T-helper 2 cell treated with Interferon-gamma antibody and Interleukin-4, amounts not matched to agents 100 ng/mL and 5 ng/mL, for 36 hours (primary cell): ENCODE results near the gene NAA80. TPM values are rescaled to one million over a fixed set of nuclear protein-coding genes. Genes with fewer than 3 reads are reported as not detected.
"Not testable (repeated sequence)": the region's sequence is repeated elsewhere in the genome, so short reads cannot be mapped to it uniquely, and the experiment has no call there.

Source experiments
- intact Hi-C: fragments of 100-400 bp; cut with micrococcal nuclease; formaldehyde crosslinking; loops from one replicate; pipeline ENCODE4 v1.15.1; 2023
- total RNA-seq: library from RNA; stranded (reverse); gene quantifications from 2 replicates; pipeline ENCODE4 v1.2.3, GENCODE V29; 2022

The NAA80 gene
- total RNA-seq, 1 donor from 2014 or later: 29.0 TPM

DNA sequence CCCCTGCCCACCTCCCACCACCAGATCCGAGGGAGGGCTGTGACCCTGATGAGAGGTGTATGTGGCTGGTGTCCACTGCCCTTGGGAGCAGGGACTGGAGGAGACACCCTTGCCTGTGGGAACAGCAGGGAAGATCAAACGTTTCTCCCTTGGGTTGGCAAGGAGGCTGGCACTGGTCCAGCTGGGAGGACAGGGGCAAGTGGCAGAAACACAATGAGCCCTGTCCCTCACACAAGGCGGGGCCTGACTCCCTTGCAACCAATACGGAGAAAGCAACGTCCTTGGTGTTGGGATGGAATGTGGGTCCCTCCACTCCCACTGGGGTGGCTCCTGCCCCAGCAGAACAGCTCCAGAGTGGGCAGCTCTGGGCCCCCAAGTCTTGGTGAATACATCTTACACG is 18.1 kb upstream of the NAA80 start:
- intact Hi-C loops: no loop called here

DNA sequence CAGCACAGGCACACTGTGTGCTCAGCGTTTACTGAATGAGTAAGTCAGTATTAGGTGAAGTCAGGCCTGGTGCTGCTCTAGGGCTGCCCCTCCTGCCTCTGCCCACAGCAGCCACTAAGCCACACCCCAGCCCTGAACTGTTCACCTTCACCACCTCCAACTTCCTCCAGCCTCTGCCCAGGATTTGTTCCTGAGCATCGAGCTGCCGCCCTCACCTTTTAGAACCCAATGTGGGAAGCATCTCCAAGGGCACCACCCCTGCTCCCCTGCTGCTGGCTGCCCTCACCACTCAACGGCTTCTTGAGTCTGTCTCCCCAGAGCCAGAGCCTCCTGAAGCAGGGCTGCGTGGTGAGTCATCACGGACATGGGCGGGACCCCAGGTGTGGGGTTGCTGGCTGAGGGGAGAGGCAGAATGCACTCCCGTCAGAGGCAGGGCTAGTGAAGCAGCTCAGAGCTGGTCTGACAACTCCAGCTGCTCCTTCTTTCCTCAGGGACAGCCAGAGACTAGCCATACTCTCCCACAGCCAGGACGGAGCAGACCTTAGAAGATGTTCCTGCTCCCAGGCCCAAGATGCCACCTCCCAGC is 17.5 kb upstream of the NAA80 start:
- intact Hi-C loops: no loop called here

DNA sequence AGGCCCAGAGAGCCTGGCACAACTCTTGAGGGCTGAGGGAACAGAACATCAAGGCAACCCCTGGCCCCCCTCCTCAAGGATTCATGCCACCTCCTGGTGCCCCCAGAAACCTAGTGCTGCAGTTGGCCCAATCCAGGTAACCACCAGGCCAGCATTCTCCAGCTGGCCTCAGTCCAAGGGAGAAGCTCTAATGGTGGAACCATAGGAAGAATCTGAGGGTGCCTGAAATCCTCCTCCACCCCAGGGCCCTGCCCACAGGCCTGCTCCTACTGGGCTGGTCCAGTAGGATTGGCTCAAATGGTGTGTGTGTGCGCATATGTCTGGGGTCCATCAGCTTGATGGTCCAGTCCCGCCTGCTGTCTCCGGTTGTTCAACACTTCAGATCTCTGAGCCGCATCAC is 15.6 kb upstream of the NAA80 start:
- intact Hi-C loops: no loop called here

DNA sequence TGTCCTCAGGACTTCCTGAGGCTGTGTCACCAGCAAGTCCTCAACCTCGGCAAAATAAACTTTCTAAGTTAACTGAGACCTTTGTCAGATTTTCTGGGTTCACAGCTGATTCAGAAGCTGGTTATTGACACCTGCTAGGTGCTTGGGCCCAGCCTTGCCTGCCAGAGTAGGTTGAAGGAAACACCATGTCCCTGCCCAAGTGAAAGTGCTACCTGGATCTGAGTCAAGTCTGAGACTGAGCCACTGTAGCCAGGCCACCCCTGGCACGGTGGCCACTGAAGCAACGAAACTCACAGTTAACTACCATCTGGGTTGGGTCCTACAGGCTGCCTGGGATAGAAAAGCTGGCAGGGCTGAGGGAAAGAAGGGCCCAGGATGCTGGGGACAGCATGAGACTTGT is 15.1 kb upstream of the NAA80 start:
- intact Hi-C loops: no loop called here

DNA sequence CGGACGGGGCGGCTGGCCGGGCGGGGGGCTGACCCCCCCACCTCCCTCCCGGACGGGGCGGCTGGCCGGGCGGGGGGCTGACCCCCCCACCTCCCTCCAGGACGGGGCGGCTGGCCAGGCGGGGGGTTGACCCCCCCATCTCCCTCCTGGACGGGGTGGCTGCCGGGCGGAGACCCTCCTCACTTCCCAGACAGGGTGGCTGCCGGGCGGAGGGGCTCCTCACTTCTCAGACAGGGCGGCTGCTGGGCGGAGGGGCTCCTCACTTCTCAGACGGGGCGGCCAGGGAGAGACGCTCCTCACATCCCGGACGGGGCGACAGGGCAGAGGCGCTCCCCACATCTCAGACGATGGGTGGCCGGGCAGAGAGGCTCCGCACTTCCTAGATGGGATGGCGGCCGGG is 12.8 kb upstream of the NAA80 start:
- intact Hi-C loops: not testable (repeated sequence)

DNA sequence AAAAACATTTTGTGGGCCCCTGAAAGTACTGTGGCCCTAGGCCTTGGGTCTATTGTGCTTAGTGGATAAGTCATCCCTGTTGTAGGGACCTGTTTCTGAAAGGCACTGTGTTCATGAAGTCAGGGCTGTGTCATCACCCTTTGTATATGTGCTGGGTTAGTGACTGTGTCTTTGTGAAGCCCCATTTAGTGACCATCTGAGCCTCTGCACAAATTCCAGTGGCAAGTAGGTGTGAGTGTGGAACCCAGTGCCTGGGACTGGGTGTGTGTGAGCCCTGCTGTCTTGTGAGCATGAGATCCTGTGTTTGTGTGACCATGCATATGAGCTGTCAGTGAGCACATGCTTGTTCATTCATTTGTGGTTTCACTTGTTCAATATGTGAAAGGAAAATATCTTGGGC is 5.4 kb upstream of the NAA80 start:
- intact Hi-C loops: no loop called here

DNA sequence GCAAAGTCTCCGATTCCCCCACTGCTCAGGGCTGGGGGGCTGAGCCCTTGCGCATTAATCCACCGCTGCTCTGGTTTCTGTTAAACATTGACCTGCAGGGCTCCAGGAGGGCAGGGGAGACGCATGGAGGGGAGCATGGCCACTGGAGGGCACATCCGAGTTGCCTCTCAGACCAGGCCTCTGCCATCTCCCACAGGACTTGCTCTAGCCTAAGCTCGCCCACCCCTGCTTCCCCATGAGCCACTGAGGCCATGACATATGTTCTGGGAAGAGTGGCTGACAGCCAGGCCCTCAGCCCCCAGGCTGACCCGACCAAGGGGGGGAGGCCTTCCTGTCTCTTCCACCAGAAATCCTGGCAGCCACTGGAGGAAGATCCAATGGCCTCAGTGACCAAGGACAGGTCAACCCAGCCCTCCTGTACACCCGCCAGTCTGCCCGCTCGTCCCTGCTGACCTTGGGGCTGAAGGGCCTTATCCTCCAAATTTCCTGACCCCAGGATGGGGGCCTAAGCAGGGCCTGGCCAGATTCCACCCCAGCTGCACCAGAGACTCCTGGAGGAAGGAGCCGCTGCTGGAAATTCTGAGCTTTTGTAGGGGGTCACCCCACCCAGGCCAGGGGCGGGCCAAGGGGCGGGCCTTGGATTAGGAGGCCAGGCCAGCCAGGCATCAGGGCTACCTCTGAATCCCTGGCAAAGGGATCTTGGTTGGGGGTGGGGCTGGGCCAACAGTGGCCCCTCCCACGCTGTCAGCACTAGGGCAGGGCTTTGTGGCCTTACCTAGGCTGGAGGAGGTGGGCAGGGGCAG is 4.0 kb upstream of the NAA80 start, which contains the start of gene HYAL1:
HYAL1 (minus strand) TSS at position 562 of the 803 bp plus-strand sequence. CDS start 618 bp downstream, outside the sequence.
- intact Hi-C loops: no loop called here

DNA sequence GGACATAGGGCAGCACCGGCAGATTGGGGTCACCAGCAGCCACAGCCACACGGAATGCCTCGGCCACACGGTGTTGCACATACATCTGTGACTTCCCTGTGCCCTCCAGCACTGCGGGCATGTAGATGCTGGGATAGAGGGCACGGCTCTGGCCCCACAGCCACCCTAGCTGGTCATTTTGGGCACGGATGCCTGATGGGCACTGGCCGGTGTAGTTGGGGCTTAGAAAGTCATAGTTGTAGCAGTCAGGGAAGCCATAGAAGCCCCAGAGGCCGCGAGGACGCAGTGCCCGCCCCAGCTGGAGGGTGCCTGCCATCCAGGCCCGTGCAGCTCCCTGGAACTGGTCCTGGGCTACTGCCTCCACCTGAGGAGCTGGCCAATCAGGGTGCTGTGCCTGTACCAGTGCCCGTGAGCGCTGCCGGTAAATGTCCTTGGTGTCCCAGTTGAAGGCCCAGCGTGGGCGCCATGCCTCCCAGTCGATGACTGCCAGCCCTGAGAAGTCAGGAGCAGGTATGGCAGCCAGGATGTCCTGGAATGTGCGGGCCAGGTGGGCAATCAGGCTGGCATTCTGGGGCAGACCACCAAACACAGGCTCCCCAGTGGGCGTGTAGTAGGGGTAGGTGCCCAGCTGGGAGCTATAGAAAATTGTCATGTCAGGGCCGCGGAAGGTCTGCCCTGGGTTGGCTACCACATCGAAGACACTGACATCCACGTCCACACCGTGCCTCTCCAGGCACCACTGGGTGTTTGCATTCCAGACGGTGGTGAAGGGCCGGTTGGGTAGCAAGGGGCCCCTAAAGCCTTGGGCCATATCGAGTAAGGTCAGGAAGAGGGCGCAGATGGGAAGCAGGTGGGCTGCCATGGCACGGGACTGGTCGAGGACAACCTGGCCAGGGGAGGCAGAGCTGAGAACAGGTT is 3.1 kb upstream of the NAA80 start:
- intact Hi-C loops: no loop called here

DNA sequence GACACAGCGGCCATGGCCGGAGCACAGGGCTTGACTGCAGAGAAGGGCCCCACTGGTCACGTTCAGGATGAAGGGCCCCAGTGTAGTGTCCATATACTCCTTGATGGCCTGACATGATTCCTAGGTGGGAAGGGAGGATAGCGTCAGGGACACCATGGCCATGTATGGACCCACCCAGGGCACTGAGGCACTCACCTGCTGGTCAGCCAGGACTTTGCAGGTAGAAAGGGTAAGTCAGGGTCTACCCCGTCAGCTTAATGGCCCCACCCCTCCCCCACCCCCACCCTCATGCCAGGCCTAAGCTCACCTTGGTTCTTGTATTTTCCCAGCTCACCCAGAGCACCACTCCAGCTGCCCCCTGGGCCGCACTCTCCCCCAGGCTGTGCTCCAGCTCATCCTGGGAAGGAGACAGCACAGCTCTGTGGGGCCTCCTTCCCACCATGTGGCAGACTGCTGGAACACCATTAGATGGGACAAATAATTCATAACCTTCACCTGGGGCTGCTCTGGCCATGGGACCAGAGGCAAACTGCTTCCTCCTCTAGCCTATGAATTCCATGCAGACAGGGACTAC is 1.6 kb upstream of the NAA80 start:
- intact Hi-C loops: no loop called here

DNA sequence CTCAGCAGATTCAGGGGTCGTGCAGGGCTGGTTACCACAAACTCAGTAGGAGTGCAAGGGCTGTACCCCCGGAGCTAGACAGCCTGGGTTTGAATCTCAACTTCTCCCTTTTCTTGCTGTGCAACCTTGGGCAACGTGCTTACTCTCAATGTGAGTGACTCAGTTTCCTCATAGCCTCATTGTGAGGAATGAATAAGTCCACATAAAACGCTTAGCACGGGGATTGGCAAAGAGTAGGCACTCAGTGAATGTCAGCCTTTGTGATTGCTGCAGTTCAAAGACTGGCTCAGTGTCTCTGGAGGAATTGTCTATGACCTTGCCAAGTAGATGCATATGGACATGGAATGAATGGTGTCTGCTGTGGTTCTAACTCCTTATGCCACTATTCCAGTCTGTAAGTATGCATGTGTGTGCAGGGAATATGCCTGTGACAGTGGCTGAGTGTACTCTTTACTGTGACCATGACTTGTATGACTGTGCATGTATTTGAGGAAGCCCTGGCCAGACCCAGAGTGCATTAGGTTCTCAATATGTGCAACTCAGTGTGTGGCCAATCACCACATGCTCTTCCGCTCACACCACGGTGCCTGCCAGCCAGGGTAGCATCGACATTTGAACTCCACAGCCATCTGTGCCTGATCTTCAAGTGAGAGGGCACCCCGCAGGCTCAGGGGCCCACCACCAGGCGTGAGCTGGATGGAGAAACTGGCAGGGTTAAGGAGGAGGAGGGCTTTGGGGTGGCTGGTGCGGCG is 900 bp upstream of the NAA80 start:
- intact Hi-C loops: loop anchor here (1.0 to 5.0 kb wide), 8 partner anchors 21 to 1743 kb away; partner anchors contain the start of genes CYB561D2, GNAI2, HEMK1 and NPRL2

DNA sequence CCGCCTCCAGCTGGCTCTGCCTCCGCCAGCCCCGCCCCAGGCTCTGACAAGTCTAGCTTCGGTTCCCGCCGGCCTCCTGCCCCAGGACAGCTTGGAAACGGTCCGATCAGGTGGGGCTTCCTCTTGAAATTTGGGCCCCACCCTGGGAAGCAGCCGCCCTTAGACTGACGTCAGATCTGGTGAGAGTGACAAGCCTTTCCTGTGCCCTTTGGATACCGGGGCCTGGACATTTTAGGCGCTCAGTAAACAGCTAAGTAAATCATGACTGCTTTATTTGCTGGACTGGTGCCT is 378 bp upstream of the NAA80 start:
- intact Hi-C loops: loop anchor here (1.0 to 5.0 kb wide), 8 partner anchors 22 to 1742 kb away; partner anchors contain the start of genes CYB561D2, GNAI2, HEMK1 and NPRL2

DNA sequence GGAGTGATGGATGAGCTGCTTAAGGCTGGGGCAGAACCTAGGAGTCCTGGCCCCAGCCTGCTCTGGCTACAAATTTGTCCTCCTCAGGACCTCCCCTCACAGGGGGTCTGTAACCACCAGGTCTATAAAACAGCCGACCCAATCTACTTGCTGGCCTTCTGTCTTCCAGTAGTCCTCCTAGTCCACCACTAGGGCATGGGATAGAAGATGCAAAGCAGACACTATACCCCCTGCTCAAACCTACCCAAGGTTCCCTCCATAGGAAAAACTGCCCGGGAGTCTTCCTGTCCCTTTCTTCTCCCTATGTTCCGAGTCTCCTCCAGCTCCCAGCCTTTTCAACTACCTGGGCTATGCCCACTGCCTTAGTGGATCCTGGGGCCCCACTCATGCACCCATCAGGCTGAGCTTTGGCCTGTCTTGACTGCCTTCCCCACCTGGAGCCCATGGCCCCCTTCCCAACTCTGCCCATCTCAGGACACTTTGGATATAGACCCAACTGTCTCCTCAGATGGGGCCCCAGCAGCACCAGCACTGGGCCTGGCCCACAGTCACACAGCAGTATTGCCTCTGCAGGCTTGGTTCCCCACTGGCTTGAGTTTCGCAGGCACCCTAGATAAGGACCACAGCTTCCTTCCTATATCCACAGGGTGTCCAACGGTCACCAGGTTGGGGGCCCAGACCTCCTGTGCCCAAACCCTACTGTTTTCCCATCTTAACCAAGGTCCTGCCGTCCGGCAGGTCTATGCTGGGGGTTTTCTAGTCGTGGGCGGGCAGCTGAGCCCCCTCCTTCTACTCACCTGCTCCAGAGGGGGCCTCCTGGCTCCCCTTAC is 1.1 kb downstream of the NAA80 start:
- intact Hi-C loops: loop anchor here (2.0 to 5.0 kb wide), 3 partner anchors 53 to 1741 kb away; partner anchors contain the start of genes CYB561D2, NPRL2 and PFKFB4

DNA sequence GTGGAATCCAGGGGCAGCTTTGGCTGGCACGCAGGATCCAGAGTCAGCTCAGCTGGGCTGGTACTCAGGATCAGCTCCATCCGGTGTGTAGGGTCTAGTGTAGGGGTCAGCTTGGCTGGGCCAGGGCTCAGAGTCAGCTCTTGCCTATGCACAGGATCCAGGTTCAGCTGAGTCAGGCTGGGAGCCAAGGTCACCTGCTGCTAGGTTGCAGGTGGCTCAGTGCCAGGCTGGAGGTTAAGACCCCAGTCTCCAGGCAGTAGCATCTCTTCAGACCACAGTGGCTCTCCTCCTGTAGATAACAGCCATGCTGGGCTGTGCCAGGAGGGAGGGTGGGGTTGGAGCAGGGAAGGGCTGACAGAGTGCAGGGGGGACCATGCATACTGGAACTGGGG is 1.8 kb downstream of the NAA80 start:
- intact Hi-C loops: loop anchor here (5.0 kb wide), 1 partner anchor 1740 kb away; the partner anchor contains the start of gene PFKFB4

DNA sequence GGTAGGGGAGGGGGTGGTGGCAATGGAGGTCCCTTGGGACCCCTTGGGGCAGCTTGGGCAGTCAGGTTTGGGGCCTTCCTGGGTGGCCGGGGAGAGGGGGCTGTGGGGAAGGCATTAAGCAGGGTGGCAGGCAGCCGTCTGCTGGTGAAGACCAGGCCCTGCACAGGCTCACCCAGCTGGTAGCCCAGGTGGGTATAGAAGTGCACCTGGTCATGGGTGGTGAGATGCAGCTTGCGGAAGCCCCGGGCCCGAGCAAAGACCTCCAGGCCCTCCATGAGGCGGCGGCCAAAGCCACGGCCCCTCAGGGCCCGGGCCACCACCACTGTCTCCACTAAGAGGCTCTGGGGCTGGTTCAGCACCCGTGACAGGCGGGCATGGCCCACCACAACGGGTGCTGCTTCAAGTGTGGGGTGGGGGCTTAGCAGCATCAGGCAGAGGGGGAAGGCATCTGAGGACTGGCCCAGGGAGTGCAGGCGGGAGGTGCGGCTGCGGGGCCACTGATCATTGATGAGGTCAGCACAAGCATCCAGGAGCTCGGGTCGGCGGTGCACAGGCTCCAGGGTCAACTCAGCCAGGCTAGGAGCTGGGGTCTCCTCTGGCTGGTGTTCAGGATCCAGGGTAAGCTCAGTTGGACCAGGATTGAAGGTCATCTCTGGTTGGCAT is 2.4 kb downstream of the NAA80 start:
- intact Hi-C loops: loop anchor here (5.0 kb wide), 1 partner anchor 1740 kb away; the partner anchor contains the start of gene PFKFB4

DNA sequence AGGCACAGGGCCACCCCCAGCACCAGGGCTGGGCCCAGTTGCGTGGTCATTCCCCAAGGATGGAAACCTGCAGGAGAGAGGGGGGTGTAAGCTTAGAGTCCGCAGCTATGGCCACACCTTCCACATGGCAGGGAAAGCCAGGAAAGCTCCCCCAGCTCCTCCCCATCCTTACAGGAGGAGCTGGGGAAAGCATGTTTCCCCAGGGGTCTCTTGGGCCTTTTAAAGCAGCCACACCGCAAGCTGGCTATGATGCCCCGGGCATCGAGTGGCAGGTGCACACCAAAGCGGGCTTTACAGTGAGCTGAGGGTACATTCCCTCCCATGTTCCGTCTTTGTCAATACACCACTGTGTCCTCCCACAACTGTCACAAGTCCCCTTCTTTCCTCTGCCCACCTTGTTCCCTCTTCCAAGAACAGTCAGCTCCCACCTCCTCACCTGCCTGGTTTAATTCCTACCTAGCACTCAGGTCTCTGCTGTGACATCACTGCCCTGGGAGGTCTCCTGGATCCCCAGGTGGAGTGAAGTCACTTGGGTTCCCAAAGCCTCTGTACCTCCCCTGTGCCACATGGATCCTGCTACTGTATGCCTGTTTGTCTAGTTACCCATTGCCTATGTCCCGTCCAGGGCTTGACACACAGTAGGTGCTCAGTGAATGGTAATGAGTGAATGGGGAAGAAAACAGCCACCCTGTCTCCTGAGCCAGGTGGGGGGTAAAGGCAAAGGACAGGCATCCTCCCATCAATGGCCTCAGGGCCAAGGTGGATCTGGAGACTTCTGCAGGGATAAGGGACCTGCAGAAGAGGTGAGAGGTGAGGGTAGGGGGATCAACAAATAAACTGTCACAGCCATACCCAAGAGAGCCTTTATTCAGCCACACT is 3.4 kb downstream of the NAA80 start:
- intact Hi-C loops: loop anchor here (5.0 kb wide), 1 partner anchor 1738 kb away; the partner anchor contains the start of gene PFKFB4

DNA sequence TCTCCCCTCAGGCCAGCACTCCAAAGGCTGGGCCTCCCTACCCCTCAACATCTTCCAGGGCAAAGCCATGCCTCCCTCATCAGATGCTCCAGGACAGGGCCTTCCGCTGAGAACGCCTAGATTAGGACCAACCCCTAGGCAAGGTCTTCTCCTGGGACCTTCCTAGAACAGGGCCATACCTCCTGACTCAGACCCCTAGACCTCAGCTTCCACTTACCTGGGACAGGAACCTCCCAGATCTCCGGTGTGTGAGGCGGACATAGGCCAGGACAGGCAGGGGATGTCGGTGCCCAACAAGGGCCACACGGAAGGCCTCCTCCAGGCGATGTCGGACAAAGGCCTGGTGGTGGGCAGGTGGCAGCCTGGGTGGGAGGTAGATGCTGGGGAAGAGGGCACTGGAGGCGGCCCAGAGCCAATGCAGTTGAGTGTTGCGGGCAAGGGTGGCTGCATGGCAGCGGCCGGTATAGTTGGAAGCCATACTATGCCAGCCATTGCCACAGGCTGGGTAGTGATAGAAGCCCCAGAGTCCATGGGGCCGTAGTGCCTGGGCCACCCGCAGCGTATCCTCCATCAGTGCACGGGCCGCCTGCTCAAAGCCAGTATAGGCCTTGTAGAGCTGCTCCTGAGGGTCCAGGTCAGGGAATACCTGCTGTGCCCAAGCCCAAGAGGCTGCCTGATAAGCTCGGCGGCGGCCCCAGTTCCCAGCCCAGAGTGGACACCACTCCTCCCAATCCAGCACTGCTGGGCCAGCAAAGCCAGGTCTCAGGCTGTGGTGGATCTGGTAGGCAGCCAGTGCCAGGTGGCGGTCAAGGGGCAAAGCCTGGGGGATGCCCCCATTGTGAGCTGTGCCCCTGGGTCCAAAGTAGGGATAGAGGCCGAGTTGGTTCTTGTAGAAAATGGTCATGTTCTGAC is 4.5 kb downstream of the NAA80 start:
- intact Hi-C loops: loop anchor here (5.0 kb wide), 1 partner anchor 1737 kb away; the partner anchor contains the start of gene PFKFB4

DNA sequence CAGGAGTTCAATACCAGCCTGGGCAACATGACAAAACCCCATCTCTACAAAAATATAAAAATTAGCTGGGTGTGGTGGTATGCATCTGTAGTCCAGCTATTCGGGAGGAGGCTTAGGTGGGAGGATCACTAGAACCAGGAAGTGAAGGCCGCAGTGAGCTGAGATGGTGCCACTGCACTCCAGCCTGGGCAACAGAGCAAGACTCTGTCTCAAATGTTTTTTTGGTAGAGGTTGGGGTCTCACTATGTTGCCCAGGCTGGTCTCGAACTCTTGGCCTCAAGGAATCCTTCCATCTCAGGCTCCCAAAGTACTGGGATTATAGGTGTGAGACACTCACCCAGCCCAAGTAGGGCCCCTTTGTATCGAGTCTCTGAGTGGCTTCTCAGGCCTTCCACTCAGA is 5.1 kb downstream of the NAA80 start:
- intact Hi-C loops: no loop called here
